K562 (cell line): Measurements from ENCODE around the gene MAD1L1.

Source experiments
- ATF1 ChIP-seq, 2 experiments: fragments of 450-650 bp in 1 of 2; IDR thresholded peaks; 2 replicates each; pipeline ENCODE4 v1.6.1; 2016; ENCODE audit warnings: missing compliant biosample characterization in 1 of 2, missing genetic modification characterization in 1 of 2
- CTCF ChIP-seq, 3 experiments: IDR thresholded peaks in 2 of 3; conservative IDR thresholded peaks in 1 of 3; 2 replicates each; pipeline ENCODE4 v1.5.1; 2011 to 2012; ENCODE audit warnings: low read length in 3 of 3, mild to moderate bottlenecking in 3 of 3, control low read depth in 2 of 3, improper control_type of control experiment in 1 of 3, inconsistent platforms in 1 of 3, low read depth in 1 of 3, mixed read lengths in 1 of 3, moderate library complexity in 1 of 3; ENCODE audit not compliant: insufficient read depth in 2 of 3
- EZH2 ChIP-seq: IDR thresholded peaks from 2 replicates; pipeline ENCODE4 v1.6.1; 2012; ENCODE audit warnings: low read depth, mild to moderate bottlenecking, inconsistent platforms, low read length, borderline replicate concordance
- SMARCA5 ChIP-seq: fragments of 450-650 bp; IDR thresholded peaks from 2 replicates; pipeline ENCODE4 v1.6.1; 2016
- TF ChIP-seq, protein P1 (sequence below): fragments of 250-450 bp; sonication (Bioruptor Pico); IDR thresholded peaks from 2 replicates; pipeline ENCODE4 v1.5.0; 2021; ENCODE audit warnings: mild to moderate bottlenecking, borderline replicate concordance

- TF ChIP-seq, protein P1, sequence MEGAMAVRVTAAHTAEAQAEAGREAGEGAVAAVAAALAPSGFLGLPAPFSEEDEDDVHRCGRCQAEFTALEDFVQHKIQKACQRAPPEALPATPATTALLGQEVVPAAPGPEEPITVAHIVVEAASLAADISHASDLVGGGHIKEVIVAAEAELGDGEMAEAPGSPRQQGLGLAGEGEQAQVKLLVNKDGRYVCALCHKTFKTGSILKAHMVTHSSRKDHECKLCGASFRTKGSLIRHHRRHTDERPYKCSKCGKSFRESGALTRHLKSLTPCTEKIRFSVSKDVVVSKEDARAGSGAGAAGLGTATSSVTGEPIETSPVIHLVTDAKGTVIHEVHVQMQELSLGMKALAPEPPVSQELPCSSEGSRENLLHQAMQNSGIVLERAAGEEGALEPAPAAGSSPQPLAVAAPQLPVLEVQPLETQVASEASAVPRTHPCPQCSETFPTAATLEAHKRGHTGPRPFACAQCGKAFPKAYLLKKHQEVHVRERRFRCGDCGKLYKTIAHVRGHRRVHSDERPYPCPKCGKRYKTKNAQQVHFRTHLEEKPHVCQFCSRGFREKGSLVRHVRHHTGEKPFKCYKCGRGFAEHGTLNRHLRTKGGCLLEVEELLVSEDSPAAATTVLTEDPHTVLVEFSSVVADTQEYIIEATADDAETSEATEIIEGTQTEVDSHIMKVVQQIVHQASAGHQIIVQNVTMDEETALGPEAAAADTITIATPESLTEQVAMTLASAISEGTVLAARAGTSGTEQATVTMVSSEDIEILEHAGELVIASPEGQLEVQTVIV, result no peak
- TF ChIP-seq EZH2 (no peak), ATF1 (CRISPR knock-in tag; IDR thresholded peaks at IDR 0.05) (no peak), ATF1 (tag; IDR thresholded peaks at IDR 0.05) (no peak), SMARCA5 (no peak), CTCF (IDR thresholded peaks at IDR 0.05 in 2 of 3, conservative IDR thresholded peaks at IDR 0.05 in 1 of 3; ENCODE audit: insufficient read depth in 2 of 3, low read depth in 1 of 3, low read length in 3 of 3) (no peak)
Measured at GRCh38 chr7:2225830-2226229, 6.9 kb downstream of the MAD1L1 start.
